Smooth muscle cell (in vitro differentiated cells): ENCODE results near the gene PRR29. TPM values are rescaled to one million over a fixed set of nuclear protein-coding genes. Genes with fewer than 3 reads are reported as not detected.

Experiments
- DNase-seq: peaks from one replicate; lab custom pipeline; 2025; ENCODE audit not compliant: unreplicated experiment; lab: John Stamatoyannopoulos, UW
- H2AFZ ChIP-seq: fragments of 200-600 bp; sonication (generic); 2 replicates; pipeline ENCODE4 v1.6.0; 2016; ENCODE audit warnings: antibody characterized with exemption, low read depth, mild to moderate bottlenecking
- H3F3A ChIP-seq: fragments of 200-600 bp; sonication (generic); 2 replicates; pipeline ENCODE4 v1.6.0; 2017; ENCODE audit warnings: antibody characterized with exemption, low read depth
- H3K27ac ChIP-seq: fragments of 200-600 bp; sonication (generic); 2 replicates; pipeline ENCODE4 v1.5.1; 2016; ENCODE audit warnings: low read depth, mild to moderate bottlenecking
- H3K27me3 ChIP-seq: fragments of 200-600 bp; sonication (generic); 2 replicates; pipeline ENCODE4 v1.6.1; 2016; ENCODE audit warnings: low read depth, mild to moderate bottlenecking
- H3K36me3 ChIP-seq: fragments of 200-600 bp; sonication (generic); 2 replicates; pipeline ENCODE4 v1.5.1; 2016; ENCODE audit warnings: low read depth
- H3K4me1 ChIP-seq: fragments of 200-600 bp; sonication (generic); 2 replicates; pipeline ENCODE4 v1.5.1; 2016; ENCODE audit warnings: low read depth
- H3K4me2 ChIP-seq: fragments of 200-600 bp; sonication (generic); 2 replicates; pipeline ENCODE4 v1.6.0; 2016; ENCODE audit warnings: mild to moderate bottlenecking
- H3K4me3 ChIP-seq: fragments of 200-600 bp; sonication (generic); 2 replicates; pipeline ENCODE4 v1.5.1; 2016; ENCODE audit warnings: mild to moderate bottlenecking
- H3K79me2 ChIP-seq: fragments of 200-600 bp; sonication (generic); 2 replicates; pipeline ENCODE4 v1.6.0; 2016; ENCODE audit warnings: low read depth, mild to moderate bottlenecking
- H3K9ac ChIP-seq: fragments of 200-600 bp; sonication (generic); 2 replicates; pipeline ENCODE4 v1.6.0; 2016; ENCODE audit warnings: low read depth
- H3K9me3 ChIP-seq: fragments of 200-600 bp; sonication (generic); replicated peaks from 2 replicates; pipeline ENCODE4 v1.5.1; 2016; ENCODE audit warnings: low read depth
- H4K20me1 ChIP-seq: fragments of 200-600 bp; sonication (generic); 2 replicates; pipeline ENCODE4 v1.6.0; 2016; ENCODE audit warnings: low read depth
- CTCF ChIP-seq: fragments of 200-600 bp; sonication (generic); IDR thresholded peaks from 2 replicates; pipeline ENCODE4 v1.5.1; 2017; ENCODE audit warnings: borderline replicate concordance, mild to moderate bottlenecking, antibody characterized with exemption; ENCODE audit not compliant: insufficient read depth, poor library complexity, severe bottlenecking
- WGBS: methylation state at CpG from one replicate; pipeline ENCODE4 v1.1.7; 2016; ENCODE audit warnings: low lambda C conversion rate; 5-methylcytosine and 5-hydroxymethylcytosine counted together
- polyA plus RNA-seq: library from polyadenylated mRNA; unstranded; fragments of >200 nt; fragmentation: Nextera tagmentation; extraction: Ambion mirVana; gene quantifications from 2 replicates; pipeline ENCODE4 v1.2.1, GENCODE V29; 2016
- total RNA-seq: library from RNA; depleted of rRNA; stranded (reverse); fragments of >200 nt; gene quantifications from 2 replicates; pipeline ENCODE4 v1.2.3, GENCODE V29; 2014

Gene PRR29
- total and polyA plus RNA-seq, 2 experiments from 2014 or later = 0.58 TPM; not detected in 1

- no peak for TF ChIP-seq CTCF
- H3K27me3 ChIP-seq = no peaks in the 10 kb centered on the region
- no peak overlapping the region for H3K4me2 ChIP-seq
- no peaks in the 10 kb centered on the region for H3K36me3 ChIP-seq
- no peaks in the 10 kb centered on the region for H3K9me3 ChIP-seq
- H3K4me3 ChIP-seq = no peak overlapping the region
- no peak overlapping the region for H3K27ac ChIP-seq
- H3K9ac ChIP-seq = no peak overlapping the region
- no peaks in the 10 kb centered on the region for H4K20me1 ChIP-seq
- no peaks in the 10 kb centered on the region for H3K79me2 ChIP-seq
- H3F3A ChIP-seq = no peaks in the 10 kb centered on the region
- DNase-seq = no peak
- H3K4me1 ChIP-seq = no peaks in the 10 kb centered on the region
- no peak overlapping the region for H2AFZ ChIP-seq
- 82% methylated on average over 14 of the region's 14 CpGs for WGBS
Observed at GRCh38 chr17:64036198-64036922, 38.2 kb downstream of the PRR29 start.

- Histone ChIP-seq H3K27ac (no peak overlapping the region), H3K4me1 (no peaks in the 10 kb centered on the region), H3K9ac (no peak overlapping the region), H3K4me2 (no peak overlapping the region), H2AFZ (no peak overlapping the region), H3K9me3 (no peaks in the 10 kb centered on the region), H3K27me3 (no peaks in the 10 kb centered on the region), H3K79me2 (no peaks in the 10 kb centered on the region), H4K20me1 (no peaks in the 10 kb centered on the region), H3K36me3 (no peaks in the 10 kb centered on the region), H3K4me3 (no peak overlapping the region), H3F3A (no peaks in the 10 kb centered on the region)
- TF ChIP-seq CTCF = no peak
- 94% methylated on average over 6 of the region's 6 CpGs for WGBS
- no peak for DNase-seq
Observed at GRCh38 chr17:64037180-64037579, 39.0 kb downstream of the PRR29 start.

- Histone ChIP-seq H3F3A (no peaks in the 10 kb centered on the region), H3K9ac (no peak overlapping the region), H3K4me2 (no peak overlapping the region), H3K27ac (no peak overlapping the region), H3K27me3 (no peaks in the 10 kb centered on the region), H3K4me3 (no peak overlapping the region), H3K9me3 (no peaks in the 10 kb centered on the region), H3K4me1 (no peaks in the 10 kb centered on the region), H3K36me3 (no peaks in the 10 kb centered on the region), H4K20me1 (no peaks in the 10 kb centered on the region), H3K79me2 (no peaks in the 10 kb centered on the region), H2AFZ (no peak overlapping the region)
- DNase-seq = no peak
- TF ChIP-seq CTCF = no peak
- WGBS = 96% methylated on average over 5 of the region's 5 CpGs
Observed at GRCh38 chr17:64037802-64038201, 39.7 kb downstream of the PRR29 start.
